Activated CD4-positive, alpha-beta T cell treated with anti-CD3 and anti-CD28 coated beads, Interleukin-2, Interleukin-4, amounts not matched to agents 100 ng/mL and 50 ng/mL, durations not matched to agents 16 hours and 8 hours (primary cell): ENCODE results near the gene USP11.
"Not testable (repeated sequence)": the region's sequence is repeated elsewhere in the genome, so short reads cannot be mapped to it uniquely, and the experiment has no call there.

Source experiments
- DNase-seq: peaks from one replicate; pipeline ENCODE4 v3.0.0-alpha.2; 2020; ENCODE audit warnings: low spot score

The USP11 gene

DNA sequence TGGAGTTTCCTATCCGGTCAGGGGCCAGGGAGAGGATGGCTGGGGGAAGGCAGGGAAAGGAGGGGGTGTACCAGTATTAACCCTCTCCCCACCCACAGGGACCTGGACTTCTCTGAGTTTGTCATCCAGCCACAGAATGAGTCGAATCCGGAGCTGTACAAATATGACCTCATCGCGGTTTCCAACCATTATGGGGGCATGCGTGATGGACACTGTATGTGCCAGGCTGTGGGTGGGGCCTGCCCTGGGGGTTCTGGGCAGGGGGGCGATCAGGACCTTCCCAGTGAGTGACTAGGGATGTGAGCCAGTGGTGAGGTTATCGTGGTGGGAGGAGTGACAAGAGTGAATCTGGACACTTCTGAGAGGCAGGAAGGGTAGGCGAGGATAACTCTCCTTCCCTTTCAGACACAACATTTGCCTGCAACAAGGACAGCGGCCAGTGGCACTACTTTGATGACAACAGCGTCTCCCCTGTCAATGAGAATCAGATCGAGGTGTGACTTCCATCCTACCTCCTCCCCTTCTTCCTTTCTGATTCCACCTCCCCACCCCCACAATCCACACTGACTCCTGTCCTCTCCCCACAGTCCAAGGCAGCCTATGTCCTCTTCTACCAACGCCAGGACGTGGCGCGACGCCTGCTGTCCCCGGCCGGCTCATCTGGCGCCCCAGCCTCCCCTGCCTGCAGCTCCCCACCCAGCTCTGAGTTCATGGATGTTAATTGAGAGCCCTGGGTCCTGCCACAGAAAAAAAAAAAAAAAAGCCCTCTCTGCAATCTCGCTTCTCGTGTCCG, 14.6 kb downstream of the USP11 start:
- peak; percentile 28 for DNase-seq

DNA sequence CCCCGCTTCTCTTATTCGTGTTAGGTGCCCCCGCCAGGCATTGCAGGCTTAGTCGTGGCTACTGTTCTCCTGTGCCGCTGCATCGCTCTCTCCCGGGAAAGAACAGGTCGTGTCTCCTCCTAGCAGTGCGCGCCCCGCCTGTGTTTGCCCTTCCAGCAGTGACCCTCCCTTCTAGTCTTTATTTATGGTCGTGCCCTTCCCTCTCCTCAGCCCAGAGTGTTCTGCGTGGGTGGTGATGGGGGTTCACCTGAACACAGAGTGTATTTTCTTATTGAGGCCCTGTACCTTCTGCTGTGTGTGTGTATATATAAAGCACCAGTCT, 15.2 kb downstream of the USP11 start:
- DNase-seq: no peak

DNA sequence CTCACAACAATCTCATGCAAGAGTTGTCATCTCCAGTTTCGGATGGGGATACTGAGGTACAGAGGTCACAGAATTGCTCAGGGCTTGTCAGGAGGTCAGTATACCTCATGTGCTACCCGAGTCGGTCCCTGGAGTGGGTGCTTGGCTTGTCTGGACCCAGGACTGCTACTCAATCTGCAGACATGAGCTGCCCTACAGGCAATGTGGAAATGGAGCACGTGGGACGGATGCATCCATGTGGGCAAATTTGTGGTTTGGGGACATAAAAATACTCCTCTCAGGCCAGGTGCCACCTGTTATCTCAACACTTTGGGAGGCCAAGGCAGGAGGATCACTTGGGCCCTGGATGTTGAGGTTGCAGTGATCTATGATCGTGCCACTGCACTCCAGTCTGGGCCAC, 15.8 kb downstream of the USP11 start:
- DNase-seq: no peak

DNA sequence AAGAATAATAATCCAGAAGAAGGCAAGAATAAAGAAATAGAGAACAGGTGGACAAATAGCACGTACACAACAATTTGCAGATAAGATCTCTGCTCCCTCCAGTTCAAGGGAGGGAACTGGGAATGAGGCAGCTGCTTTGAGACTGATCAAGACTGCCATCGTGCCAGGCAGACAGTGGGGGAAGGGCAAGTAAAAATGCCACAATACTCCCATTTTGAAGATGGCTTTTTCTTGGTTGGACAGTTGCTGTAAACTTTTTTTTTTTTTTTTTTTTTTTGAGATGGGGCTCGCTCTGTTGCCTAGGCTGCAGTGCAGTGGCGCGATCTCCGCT, 17.2 kb downstream of the USP11 start:
- no peak for DNase-seq

DNA sequence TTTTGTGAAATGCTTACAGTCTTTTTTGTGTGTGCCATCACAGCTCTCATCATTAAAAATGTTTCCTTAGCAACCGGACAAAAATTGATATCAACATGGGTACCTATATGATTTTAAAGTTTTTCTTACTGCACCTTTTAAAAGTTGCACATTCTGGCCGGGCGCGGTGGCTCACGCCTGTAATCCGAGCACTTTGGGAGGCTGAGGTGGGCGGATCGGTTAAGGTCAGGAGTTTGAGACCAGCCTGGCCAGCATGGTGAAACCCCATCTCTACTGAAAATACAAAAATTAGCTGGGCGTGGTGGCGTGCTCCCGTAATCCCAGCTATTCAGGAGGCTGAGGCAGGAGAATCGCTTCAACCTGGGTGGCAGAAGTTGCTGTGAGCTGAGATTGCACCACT, 24.8 kb downstream of the USP11 start:
- DNase-seq: not testable (repeated sequence)

DNA sequence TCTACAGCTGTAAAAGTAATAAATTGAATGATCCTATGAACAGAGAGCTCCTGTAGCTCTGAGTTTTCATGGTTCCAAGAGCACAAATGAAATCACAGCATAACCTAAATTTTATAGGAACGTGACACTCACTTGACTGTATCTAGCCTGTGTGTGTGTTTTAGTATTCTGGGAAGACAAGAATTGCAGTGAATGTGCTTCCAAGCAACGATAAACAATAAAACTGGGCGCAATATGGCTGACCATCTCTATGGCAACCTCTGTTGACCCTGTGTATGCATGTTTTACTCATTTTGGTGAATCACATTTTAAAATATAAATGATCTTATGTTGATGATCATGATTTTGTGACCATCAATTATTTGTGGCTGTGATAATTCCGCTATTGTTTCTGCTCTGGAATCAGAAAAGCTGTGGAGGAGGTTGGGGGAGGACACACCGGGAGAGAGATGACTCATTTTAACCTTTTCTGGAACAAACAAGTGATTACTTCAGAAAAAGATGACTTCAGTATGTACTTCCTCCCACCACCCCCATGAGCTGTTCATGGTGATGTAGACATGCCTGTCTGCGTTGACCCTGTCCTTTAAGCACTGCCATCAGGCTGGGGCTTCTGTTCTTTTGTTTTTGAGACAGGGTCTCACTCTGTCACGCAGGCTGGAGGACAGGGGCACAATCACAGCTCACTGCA, 31.8 kb downstream of the USP11 start:
- peak; percentile 49 for DNase-seq

DNA sequence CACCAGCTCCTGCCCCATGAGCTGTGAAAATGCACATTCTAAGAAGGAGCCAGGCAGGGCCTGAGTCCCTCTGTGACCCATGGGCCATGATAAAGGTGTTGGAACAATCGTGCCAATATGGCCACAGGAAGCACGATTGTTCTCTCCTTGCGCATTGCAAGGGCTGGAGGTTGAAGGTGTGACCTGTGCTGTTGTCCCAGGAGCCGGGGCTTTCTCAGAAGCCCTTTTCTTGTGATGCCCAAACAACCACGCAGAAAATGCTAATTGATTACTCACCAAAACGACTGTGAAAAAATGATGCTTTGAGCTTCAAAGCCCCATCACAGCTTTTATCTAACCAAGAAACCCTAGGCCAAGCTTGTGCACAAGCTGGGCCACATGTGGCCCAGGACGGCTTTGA, 33.8 kb downstream of the USP11 start:
- no peak for DNase-seq

DNA sequence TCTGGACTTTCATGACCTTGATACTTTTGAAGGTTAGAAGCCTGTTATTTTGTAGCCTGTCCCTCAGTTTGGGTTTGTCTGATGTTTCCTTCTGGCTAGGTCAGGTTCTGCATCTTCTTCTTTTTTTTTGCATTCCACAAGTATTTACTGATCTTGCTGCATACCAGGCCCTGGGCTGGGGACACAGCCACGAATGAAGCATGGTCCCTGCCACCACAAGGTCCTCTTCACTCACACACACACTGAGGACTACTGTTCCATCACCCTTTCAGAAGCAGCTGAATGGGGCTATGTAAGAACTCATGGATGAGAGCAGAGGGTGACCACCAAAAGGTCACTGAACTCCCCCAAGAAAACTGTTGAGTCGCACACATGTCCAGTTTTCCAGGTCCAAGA, 39.2 kb downstream of the USP11 start:
- DNase-seq: no peak

DNA sequence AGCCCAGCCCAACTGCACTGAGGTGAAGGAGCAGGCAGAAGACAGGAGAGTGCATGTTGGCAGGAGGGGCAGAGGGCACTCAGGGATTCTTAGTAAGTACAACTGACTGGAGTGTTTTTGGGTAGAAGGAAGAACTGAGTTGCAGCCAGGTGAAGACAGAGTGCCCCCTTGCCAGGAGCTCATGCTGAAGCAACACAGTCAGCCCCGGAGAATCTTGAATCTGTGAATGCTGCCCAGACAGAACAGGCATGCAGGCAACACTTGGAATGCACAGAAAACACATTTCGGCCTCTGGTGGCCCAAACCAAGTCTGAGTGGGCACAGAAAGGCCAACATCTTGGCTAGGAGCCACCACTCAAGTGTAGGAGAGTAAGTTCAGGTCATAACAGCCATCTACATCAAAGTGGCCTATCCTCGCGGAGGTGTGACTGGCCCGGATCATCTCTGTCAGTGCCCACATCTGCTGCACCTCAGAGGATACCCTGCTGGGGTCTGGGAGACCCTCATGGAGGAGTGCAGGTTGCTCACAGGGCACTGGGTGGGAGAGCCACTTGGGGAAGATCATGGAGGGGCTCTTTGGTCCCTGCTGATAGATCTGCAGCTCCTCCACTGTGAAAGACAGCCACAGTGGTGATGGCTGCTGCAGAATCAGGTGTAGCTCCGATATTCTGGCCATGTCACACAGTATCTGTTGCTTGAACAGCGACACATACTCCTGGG, 40.4 kb downstream of the USP11 start:
- DNase-seq: no peak

DNA sequence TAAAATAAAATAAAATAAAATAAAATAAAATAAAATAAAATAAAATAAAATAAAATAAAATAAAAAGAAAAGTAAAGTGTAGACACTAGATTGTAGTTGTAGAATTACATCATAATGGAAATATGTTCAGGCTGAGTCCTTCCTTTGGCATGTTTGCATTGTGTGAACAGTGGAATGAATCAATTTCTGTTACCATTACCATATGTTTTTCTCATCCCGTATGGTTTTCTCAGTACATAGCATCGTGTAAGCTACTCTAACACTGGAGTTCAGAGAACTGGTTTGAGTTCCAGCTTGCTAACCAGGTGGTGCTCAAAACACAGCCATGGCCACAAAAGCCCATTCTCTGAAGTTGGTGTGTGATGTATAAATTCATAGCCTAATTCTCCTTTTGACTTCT, 45.9 kb downstream of the USP11 start:
- DNase-seq: no peak

DNA sequence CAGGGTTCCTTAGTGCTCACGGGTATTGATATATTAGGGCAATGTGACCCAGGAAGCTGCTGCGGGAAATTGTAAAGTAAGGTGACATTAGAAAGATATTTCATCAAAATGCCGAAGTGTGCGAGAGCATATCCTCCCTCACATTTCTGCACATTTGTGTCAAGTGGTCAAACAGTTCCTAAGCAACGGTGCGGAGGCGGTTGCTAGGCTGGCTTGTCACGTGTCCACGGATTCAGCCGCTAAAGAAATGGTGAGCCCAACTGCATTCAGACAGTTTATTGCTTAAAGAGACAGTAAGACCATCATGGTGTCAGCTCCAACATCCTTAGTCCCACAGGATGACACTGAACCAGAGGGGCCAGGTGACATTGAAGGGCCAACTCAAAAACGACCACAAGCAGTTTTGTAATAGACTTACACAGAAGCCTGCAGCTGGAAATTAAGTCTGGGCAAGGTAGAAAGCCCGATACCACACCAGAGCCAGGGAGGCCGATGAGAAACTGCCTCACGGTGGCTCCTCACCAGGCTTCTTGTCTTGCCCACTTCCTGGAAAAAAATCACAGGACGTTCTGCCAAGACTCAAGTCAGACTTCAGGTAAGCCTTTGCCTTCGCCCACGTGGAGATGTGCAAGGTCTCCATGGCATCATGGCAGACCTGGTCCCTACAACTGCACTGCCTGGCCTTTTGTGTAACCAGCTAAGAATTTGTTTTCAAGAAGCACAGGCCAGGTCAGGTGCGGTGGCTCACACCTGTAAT, 50.4 kb downstream of the USP11 start:
- no peak for DNase-seq

DNA sequence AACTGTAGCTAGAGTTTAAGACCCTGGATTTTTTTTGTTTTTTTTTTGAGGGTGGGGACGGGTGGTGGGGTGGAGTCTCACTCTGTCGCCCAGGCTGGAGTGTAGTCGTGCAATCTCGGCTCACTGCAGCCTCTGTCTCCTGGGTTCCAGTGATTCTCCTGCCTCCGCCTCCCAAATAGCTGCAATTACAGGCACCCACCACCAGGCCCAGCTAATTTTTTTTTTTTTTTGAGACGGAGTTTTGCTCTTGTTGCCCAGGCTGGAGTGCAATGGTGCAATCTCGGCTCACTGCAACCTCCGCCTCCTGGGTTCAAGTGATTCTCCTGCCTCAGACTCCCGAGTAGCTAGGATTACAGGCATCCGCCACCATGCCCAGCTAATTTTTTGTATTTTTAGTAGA, 51.8 kb downstream of the USP11 start:
- DNase-seq: not testable (repeated sequence)

DNA sequence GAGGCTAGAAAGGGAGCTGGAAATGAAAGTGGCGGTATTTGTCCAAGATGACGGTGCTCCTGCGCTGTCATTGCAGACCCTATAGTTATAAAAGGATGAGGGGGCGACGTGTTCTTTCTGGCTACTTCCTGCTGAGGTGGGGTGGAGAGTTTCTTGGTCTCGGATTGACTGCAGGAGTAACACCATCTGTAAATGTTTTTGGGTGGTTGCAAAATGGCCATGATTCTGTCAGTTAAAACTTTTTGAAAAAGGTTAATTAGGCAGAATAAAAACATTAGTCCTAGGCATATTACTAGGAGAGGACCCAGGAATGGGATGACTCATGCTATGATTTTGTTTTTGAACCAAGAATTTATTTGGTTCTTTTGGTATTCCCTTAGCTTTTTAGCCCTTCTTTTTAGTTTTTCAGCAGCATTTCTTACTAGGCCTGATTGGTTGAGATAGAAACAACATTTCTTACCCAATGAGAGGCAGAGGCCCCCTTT, 53.1 kb downstream of the USP11 start:
- no peak for DNase-seq

DNA sequence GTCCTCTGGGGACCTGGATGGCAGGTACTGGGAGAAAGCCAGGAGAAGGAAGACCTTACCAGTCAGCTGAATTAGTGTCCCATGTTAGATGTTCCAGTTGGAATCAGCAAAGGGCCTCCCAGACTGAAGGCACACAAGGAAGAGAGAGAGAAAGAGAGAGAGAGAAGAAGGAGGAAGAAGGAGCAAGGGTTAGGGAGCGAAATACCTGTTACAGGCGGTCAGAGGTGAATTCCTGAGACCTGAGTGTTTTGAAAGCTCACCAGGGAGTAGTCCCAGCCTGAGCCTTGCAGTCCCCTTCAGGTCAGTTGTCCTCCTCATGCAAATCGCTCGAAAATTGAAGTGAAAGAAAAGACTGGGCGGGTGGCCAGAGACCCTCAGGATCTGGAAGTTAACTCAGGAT, 60.3 kb downstream of the USP11 start:
- no peak for DNase-seq

DNA sequence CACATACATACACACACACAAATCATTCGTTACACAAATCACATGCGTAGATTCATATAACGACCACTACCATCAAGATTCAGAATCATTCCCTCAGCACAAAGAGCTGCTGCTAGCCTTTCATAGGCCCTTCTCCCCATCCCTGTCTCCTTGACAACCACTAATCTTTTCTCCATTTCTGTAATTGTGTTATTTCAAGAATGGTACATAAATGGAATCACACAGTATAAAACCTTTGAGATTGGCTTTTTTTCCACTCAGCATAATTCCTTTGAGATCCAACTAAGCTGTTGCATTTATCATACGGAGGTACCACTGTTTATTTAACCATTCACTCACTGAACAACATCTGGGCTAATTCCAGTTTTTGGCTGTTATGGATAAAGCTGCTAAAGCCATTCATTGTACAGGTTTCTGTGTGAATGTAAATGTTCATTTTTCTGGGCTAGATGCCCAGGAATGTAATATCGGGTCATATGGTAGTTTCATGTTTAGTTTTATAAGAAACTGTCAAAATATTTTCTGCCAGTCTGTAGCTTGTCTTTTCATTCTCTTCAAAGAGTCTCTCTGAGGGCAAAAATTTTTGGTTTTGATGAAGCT, 64.1 kb downstream of the USP11 start:
- DNase-seq: no peak

DNA sequence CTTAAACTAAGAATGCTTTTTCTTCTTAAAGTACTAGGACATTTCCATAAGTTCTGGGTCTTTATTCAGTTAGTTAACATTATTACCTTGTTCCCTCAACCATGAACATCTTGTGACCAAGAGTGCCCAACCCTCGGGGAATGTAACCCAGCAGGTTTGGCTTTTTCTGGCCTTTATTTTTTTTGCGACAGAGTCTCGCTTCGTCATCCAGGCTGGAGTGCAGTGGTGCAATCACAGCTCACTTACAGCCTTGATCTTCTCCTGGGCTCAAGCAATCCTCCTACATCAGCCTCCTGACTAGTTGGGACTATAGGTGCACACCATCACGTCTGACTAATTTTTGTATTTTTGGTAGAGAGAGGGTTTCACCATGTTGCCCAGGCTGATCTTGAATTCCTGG, 65.1 kb downstream of the USP11 start:
- no peak for DNase-seq
